H1 (cell line): ENCODE data around the gene COX19. TPM values are rescaled to one million over a fixed set of nuclear protein-coding genes. Genes with fewer than 3 reads are reported as not detected.

ENCODE experiments used
- CTCF ChIA-PET: fragments of 300-600 bp; sonication (Branson Sonifier 250); formaldehyde crosslinking; loops from one replicate; lab custom pipeline; 2021; ENCODE audit not compliant: partially characterized antibody; lab: Charles Lee
- POLR2A ChIA-PET: fragments of 300-600 bp; sonication (Branson Sonifier 250); formaldehyde crosslinking; loops from one replicate; lab custom pipeline; 2021; ENCODE audit warnings: inconsistent platforms; ENCODE audit not compliant: partially characterized antibody; lab: Charles Lee
- DNase-seq, 2 experiments: peaks; one replicate each; pipeline versions ENCODE4 v3.0.0 to v3.0.0-alpha.2; 2010 to 2022; ENCODE audit warnings: low spot score in 2 of 2, low read depth in 1 of 2, mixed read lengths in 1 of 2
- FAIRE-seq: peaks from 2 replicates; lab custom pipeline; 2011; peaks lifted over from hg19 to GRCh38; lab: Jason Lieb, UNC
- H2AFZ ChIP-seq: 2 replicates; pipeline ENCODE4 v1.8.1; 2012; ENCODE audit warnings: low read length, inconsistent platforms
- H2AK5ac ChIP-seq: 2 replicates; pipeline ENCODE4 v1.6.1; 2013; ENCODE audit warnings: low read depth, low read length
- H2BK120ac ChIP-seq: replicated peaks from 2 replicates; pipeline ENCODE3; 2013; ENCODE audit warnings: low read depth, low read length, inconsistent platforms
- H2BK12ac ChIP-seq: 2 replicates; pipeline ENCODE4 v1.6.1; 2013; ENCODE audit warnings: low read depth, low read length
- H2BK15ac ChIP-seq: 2 replicates; pipeline ENCODE4 v1.6.1; 2013; ENCODE audit warnings: low read length
- H2BK20ac ChIP-seq: 2 replicates; pipeline ENCODE4 v1.6.1; 2013; ENCODE audit warnings: low read length
- H2BK5ac ChIP-seq: 2 replicates; pipeline ENCODE4 v1.6.1; 2013; ENCODE audit warnings: low read depth, low read length
- H3K14ac ChIP-seq: 2 replicates; pipeline ENCODE4 v1.6.1; 2013; ENCODE audit warnings: inconsistent platforms; ENCODE audit not compliant: insufficient read length
- H3K18ac ChIP-seq: 2 replicates; pipeline ENCODE4 v1.6.1; 2013; ENCODE audit warnings: low read length; ENCODE audit errors: extremely low read depth
- H3K23ac ChIP-seq: 2 replicates; pipeline ENCODE4 v1.6.1; 2013; ENCODE audit warnings: inconsistent platforms; ENCODE audit not compliant: insufficient read length
- H3K23me2 ChIP-seq: 2 replicates; pipeline ENCODE4 v1.6.1; 2013; ENCODE audit warnings: low read depth, low read length
- H3K27ac ChIP-seq: 2 replicates; pipeline ENCODE4 v1.6.1; 2011; ENCODE audit warnings: low read depth, low read length, inconsistent platforms
- H3K27me3 ChIP-seq, 4 experiments: replicated peaks in 1 of 4; 1 replicate in 1 of 4; 2 replicates in 3 of 4; pipeline versions ENCODE4 v1.6.1 to v1.8.1; 2011 to 2013; ENCODE audit warnings: low read length in 3 of 4, mild to moderate bottlenecking in 3 of 4, inconsistent platforms in 2 of 4, mixed read lengths in 2 of 4, moderate library complexity in 1 of 4; ENCODE audit not compliant: control insufficient read depth in 3 of 4, insufficient read depth in 3 of 4; ENCODE audit errors: extremely low read depth in 1 of 4
- H3K36me3 ChIP-seq, 4 experiments: 2 replicates each; pipeline versions ENCODE4 v1.6.1 to v1.8.1; 2011 to 2013; ENCODE audit warnings: mild to moderate bottlenecking in 4 of 4, low read length in 3 of 4, moderate library complexity in 2 of 4, control low read depth in 1 of 4, inconsistent platforms in 1 of 4; ENCODE audit not compliant: insufficient read depth in 4 of 4, control insufficient read depth in 2 of 4
- H3K4ac ChIP-seq: replicated peaks from 2 replicates; pipeline ENCODE3; 2013; ENCODE audit warnings: low read length, low read depth, mixed read lengths, inconsistent platforms; ENCODE audit not compliant: insufficient read length
- H3K4me1 ChIP-seq, 4 experiments: replicated peaks in 1 of 4; 1 replicate in 1 of 4; 2 replicates in 3 of 4; pipeline versions ENCODE4 v1.6.1 to v1.8.1; 2011 to 2013; ENCODE audit warnings: low read length in 3 of 4, inconsistent platforms in 2 of 4, mixed read lengths in 1 of 4; ENCODE audit not compliant: insufficient read depth in 4 of 4, control insufficient read depth in 3 of 4
- H3K4me2 ChIP-seq, 2 experiments: 2 replicates each; pipeline versions ENCODE4 v1.6.1 to v1.8.1; 2011 to 2013; ENCODE audit warnings: low read depth in 2 of 2, low read length in 2 of 2, control low read depth in 1 of 2, inconsistent platforms in 1 of 2, mild to moderate bottlenecking in 1 of 2; ENCODE audit not compliant: insufficient read depth in 1 of 2
- H3K4me3 ChIP-seq, 4 experiments: fragments of 200-600, 300-600 bp in 1 of 4; sonication (generic), shearing (Covaris generic), sonication (Bioruptor Twin) in 1 of 4; 2 replicates each; pipeline versions ENCODE4 v1.5.1 to v1.8.1; 2011 to 2016; ENCODE audit warnings: low read length in 4 of 4, low read depth in 3 of 4, control low read depth in 2 of 4, inconsistent platforms in 2 of 4, mild to moderate bottlenecking in 2 of 4, mixed read lengths in 1 of 4, moderate library complexity in 1 of 4; ENCODE audit not compliant: insufficient read depth in 2 of 4; ENCODE audit errors: extremely low read depth in 1 of 4
- H3K56ac ChIP-seq: replicated peaks from 2 replicates; pipeline ENCODE3; 2013; ENCODE audit warnings: low read depth, mild to moderate bottlenecking, mixed read lengths, low read length, inconsistent platforms; ENCODE audit not compliant: insufficient read length
- H3K79me1 ChIP-seq: 2 replicates; pipeline ENCODE4 v1.6.1; 2013; ENCODE audit warnings: low read depth, low read length, control low read depth
- H3K79me2 ChIP-seq, 2 experiments: 2 replicates each; pipeline versions ENCODE4 v1.6.1 to v1.8.1; 2012 to 2013; ENCODE audit warnings: low read length in 2 of 2, mild to moderate bottlenecking in 2 of 2, inconsistent platforms in 1 of 2; ENCODE audit not compliant: insufficient read depth in 2 of 2, control insufficient read depth in 1 of 2
- H3K9ac ChIP-seq, 4 experiments: replicated peaks in 1 of 4; 1 replicate in 1 of 4; 2 replicates in 3 of 4; pipeline versions ENCODE4 v1.6.1 to v1.8.1; 2011 to 2013; ENCODE audit warnings: low read depth in 3 of 4, low read length in 3 of 4, control low read depth in 2 of 4, mild to moderate bottlenecking in 2 of 4, moderate library complexity in 2 of 4, inconsistent platforms in 1 of 4; ENCODE audit errors: extremely low read depth in 1 of 4
- H3K9me3 ChIP-seq, 2 experiments: 2 replicates each; pipeline versions ENCODE4 v1.6.1 to v1.8.1; 2012 to 2013; ENCODE audit warnings: mild to moderate bottlenecking in 2 of 2, moderate library complexity in 2 of 2, control low read depth in 1 of 2, inconsistent platforms in 1 of 2, low read depth in 1 of 2, low read length in 1 of 2, mixed read lengths in 1 of 2; ENCODE audit not compliant: insufficient read depth in 2 of 2
- H4K20me1 ChIP-seq, 2 experiments: replicated peaks in 1 of 2; 2 replicates each; pipeline versions ENCODE3 to v1.8.1; 2011 to 2013; ENCODE audit warnings: inconsistent platforms in 2 of 2, low read length in 2 of 2, mild to moderate bottlenecking in 1 of 2; ENCODE audit not compliant: insufficient read depth in 2 of 2, control insufficient read depth in 1 of 2
- H4K5ac ChIP-seq: 2 replicates; pipeline ENCODE4 v1.6.1; 2013; ENCODE audit warnings: low read length, low read depth, mixed read lengths, inconsistent platforms; ENCODE audit not compliant: insufficient read length
- H4K8ac ChIP-seq: 2 replicates; pipeline ENCODE4 v1.8.0; 2013; ENCODE audit warnings: mild to moderate bottlenecking, moderate library complexity, low read length, inconsistent platforms; ENCODE audit not compliant: insufficient read depth; ENCODE audit errors: extremely low read depth
- H4K91ac ChIP-seq: replicated peaks from 2 replicates; pipeline ENCODE3; 2013; ENCODE audit warnings: low read length, mixed read lengths, inconsistent platforms; ENCODE audit not compliant: insufficient read length
- GTF2F1 ChIP-seq: IDR thresholded peaks from 2 replicates; pipeline ENCODE4 v1.6.1; 2012; ENCODE audit warnings: low read depth, low read length, improper control_type of control experiment, borderline replicate concordance
- RAD21 ChIP-seq, 2 experiments: IDR thresholded peaks in 1 of 2; conservative IDR thresholded peaks in 1 of 2; 2 replicates each; pipeline ENCODE4 v1.6.1; 2011; ENCODE audit warnings: low read depth in 2 of 2, low read length in 2 of 2, improper control_type of control experiment in 1 of 2, inconsistent platforms in 1 of 2, mild to moderate bottlenecking in 1 of 2, moderate library complexity in 1 of 2
- WGBS, 2 experiments: shearing (Covaris generic) in 1 of 2; methylation state at CpG; one replicate each; pipeline versions ENCODE4 v1.1.6 to v1.1.7; 2013 to 2015; ENCODE audit warnings: low lambda C conversion rate in 2 of 2, mixed read lengths in 2 of 2, inconsistent platforms in 1 of 2, low coverage in 1 of 2, missing lambda C conversion rate in 1 of 2; ENCODE audit not compliant: insufficient replicate concordance in 2 of 2, insufficient coverage in 1 of 2, insufficient read length in 1 of 2; ENCODE audit errors: extremely low coverage in 1 of 2, missing lambda C conversion rate in 1 of 2; 5-methylcytosine and 5-hydroxymethylcytosine counted together
- polyA plus RNA-seq, 7 experiments: library from polyadenylated mRNA; depleted of rRNA in 3 of 7; stranded (reverse) in 5 of 7; unstranded in 2 of 7; fragments of >200 nt in 5 of 7; fragments of 200-250 nt in 2 of 7; gene quantifications; 1 replicate in 5 of 7; 2 replicates in 1 of 7; 4 replicates in 1 of 7; pipeline versions ENCODE4 v1.2.1 to v1.2.3, GENCODE V29; 2011 to 2013; ENCODE audit warnings: missing spikeins in 2 of 7, mixed read lengths in 2 of 7
- total RNA-seq: library from RNA; stranded (reverse); fragmentation: NEBNext Ultra II Directional; extraction: Animal tissue kit (Norgen Biotek cat#: 25700); gene quantifications from 2 replicates; pipeline ENCODE4 v1.2.1, GENCODE V29; 2021
- TF ChIP-seq, protein P1 (sequence below), 3 experiments: IDR thresholded peaks; 1 replicate in 2 of 3; 2 replicates in 1 of 3; pipeline versions ENCODE4 v1.5.1 to v1.6.1; 2011; ENCODE audit warnings: low read length in 3 of 3, mild to moderate bottlenecking in 3 of 3, inconsistent platforms in 2 of 3, low read depth in 1 of 3, moderate library complexity in 1 of 3; ENCODE audit not compliant: insufficient read depth in 1 of 3; ENCODE audit errors: control extremely low read depth in 1 of 3

COX19 gene
- total and polyA plus RNA-seq, 2 of the 8 experiments (the other 6 are each of a cell fraction or from before 2014, with no cell fraction given): 3.9 to 7.9 TPM

DNA sequence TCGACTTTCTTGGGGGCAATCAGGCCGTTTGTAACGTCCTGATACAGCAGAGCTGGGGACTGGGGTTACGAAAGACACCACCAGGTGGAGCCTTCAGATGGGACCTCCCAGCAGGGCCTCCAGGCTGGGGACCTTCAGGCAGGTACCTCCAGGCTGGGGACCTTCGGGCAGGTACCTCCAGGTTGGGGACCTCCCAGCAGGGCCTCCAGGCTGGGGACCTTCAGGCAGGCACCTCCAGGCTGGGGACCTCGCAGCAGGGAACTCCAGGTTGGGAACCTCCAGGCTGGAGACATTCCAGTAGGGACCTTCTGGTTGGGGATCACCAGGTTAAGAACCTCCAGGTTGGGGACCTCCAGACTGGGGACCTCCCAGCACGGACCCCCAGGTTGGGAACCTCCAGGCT is 45.5 kb upstream of the COX19 start:
- no peak overlapping the region for H2BK5ac ChIP-seq
- peaks cover 8% of the 10 kb centered on the region for H3K79me1 ChIP-seq
- FAIRE-seq (no peak), DNase-seq (no peak)
- no peak overlapping the region for H2AFZ ChIP-seq
- CTCF ChIA-PET: interaction anchor here (0.7 to 10.9 kb wide), 8 partner anchors 13 to 98 kb away, joined by 3 to 117 read pairs (median 5); no protein-coding TSS in a partner anchor
- H4K20me1 ChIP-seq: peaks cover 9 to 13% of the 10 kb centered on the region in 2 experiments
- H4K5ac ChIP-seq: no peak overlapping the region
- no peak overlapping the region for H3K9ac ChIP-seq
- H3K79me2 ChIP-seq: peaks cover 0 to 6% of the 10 kb centered on the region in 2 experiments; a peak in 2 of 4 replicates
- WGBS, 2 experiments: 88% methylated on average over 7 of the region's 7 CpGs; no CpG with 5 or more reads in 1 of the 2 experiments
- POLR2A ChIA-PET: no interaction called here
- H3K27me3 ChIP-seq: no peaks in the 10 kb centered on the region
- H2BK15ac ChIP-seq: no peak overlapping the region
- H3K9me3 ChIP-seq: peaks cover 0 to 8% of the 10 kb centered on the region in 2 experiments; a peak in 1 of 4 replicates
- H2AK5ac ChIP-seq: no peak overlapping the region
- H3K23me2 ChIP-seq: no peaks in the 10 kb centered on the region
- H3K56ac ChIP-seq: no peak overlapping the region
- no peak for TF ChIP-seq GTF2F1
- peak in 1 of 2 experiments; percentile 31; a peak in 1 of 4 replicates for TF ChIP-seq RAD21 (IDR thresholded peaks at IDR 0.05 in 1 of 2, conservative IDR thresholded peaks at IDR 0.05 in 1 of 2; ENCODE audit: low read depth in 2 of 2, low read length in 2 of 2)
- TF ChIP-seq, protein P1, sequence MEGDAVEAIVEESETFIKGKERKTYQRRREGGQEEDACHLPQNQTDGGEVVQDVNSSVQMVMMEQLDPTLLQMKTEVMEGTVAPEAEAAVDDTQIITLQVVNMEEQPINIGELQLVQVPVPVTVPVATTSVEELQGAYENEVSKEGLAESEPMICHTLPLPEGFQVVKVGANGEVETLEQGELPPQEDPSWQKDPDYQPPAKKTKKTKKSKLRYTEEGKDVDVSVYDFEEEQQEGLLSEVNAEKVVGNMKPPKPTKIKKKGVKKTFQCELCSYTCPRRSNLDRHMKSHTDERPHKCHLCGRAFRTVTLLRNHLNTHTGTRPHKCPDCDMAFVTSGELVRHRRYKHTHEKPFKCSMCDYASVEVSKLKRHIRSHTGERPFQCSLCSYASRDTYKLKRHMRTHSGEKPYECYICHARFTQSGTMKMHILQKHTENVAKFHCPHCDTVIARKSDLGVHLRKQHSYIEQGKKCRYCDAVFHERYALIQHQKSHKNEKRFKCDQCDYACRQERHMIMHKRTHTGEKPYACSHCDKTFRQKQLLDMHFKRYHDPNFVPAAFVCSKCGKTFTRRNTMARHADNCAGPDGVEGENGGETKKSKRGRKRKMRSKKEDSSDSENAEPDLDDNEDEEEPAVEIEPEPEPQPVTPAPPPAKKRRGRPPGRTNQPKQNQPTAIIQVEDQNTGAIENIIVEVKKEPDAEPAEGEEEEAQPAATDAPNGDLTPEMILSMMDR (IDR thresholded peaks at IDR 0.05; ENCODE audit: control extremely low read depth in 1 of 3, insufficient read depth in 1 of 3, low read depth in 1 of 3, low read length in 3 of 3): peak in 2 of 3 experiments; percentile 23 to 32; a peak in 3 of 4 replicates
- no peak overlapping the region for H3K4me3 ChIP-seq
- H3K4ac ChIP-seq: no peak overlapping the region
- H4K8ac ChIP-seq: peak overlapping the region; percentile 86; the same call in 1 of the 2 replicates
- H2BK120ac ChIP-seq: no peak overlapping the region
- no peaks in the 10 kb centered on the region; a peak in 1 of 8 replicates for H3K36me3 ChIP-seq
- H3K14ac ChIP-seq: no peak overlapping the region
- H3K18ac ChIP-seq: no peak overlapping the region
- H2BK12ac ChIP-seq: no peak overlapping the region
- H3K4me1 ChIP-seq: no peaks in the 10 kb centered on the region
- H2BK20ac ChIP-seq: no peak overlapping the region
- no peak overlapping the region for H4K91ac ChIP-seq
- no peak overlapping the region for H3K4me2 ChIP-seq
- H3K27ac ChIP-seq: no peak overlapping the region
- H3K23ac ChIP-seq: no peak overlapping the region
